OCI-LY7 (cell line): ENCODE measurements around the gene AMBP.

ENCODE experiments used
- CTCF ChIP-seq: fragments of 200-600 bp; sonication (generic); conservative IDR thresholded peaks from 2 replicates; pipeline ENCODE4 v1.5.1; 2014; ENCODE audit warnings: mild to moderate bottlenecking, antibody characterized with exemption, low read length, moderate library complexity, mixed read lengths
- EZH2phosphoT487 ChIP-seq: fragments of 200-600 bp; sonication (generic); IDR thresholded peaks from 2 replicates; pipeline ENCODE4 v1.6.1; 2018; ENCODE audit warnings: low read depth, borderline replicate concordance, mild to moderate bottlenecking, mixed run types, antibody characterized with exemption, low read length, moderate library complexity, mixed read lengths

GRCh38 chr9:114078021-114078780 lies at the start of gene AMBP:
- no peak for TF ChIP-seq CTCF
- TF ChIP-seq EZH2phosphoT487 = no peak
